GM10847 (cell line): ENCODE results near the gene DLX5.

Experiments
- POLR2A ChIP-seq: IDR thresholded peaks from 2 replicates; pipeline ENCODE4 v1.6.1; 2011; ENCODE audit not compliant: insufficient read length; ENCODE audit errors: extremely low read depth

DLX5 gene

GRCh38 chr7:97011536-97012364 is 12.9 kb downstream of the DLX5 start:
- no peak for TF ChIP-seq POLR2A

GRCh38 chr7:97011104-97011503 is 13.5 kb downstream of the DLX5 start:
- TF ChIP-seq POLR2A = no peak

- no peak for TF ChIP-seq POLR2A
These were observed 14.6 kb downstream of the DLX5 start for GRCh38 chr7:97009753-97010732.

GRCh38 chr7:97008275-97008917 is 16.2 kb downstream of the DLX5 start:
- no peak for TF ChIP-seq POLR2A

GRCh38 chr7:97007583-97007861 is 17.1 kb downstream of the DLX5 start:
- TF ChIP-seq POLR2A = no peak

GRCh38 chr7:97006816-97007582 is 17.6 kb downstream of the DLX5 start:
- TF ChIP-seq POLR2A = no peak

GRCh38 chr7:97006055-97006815 is 18.4 kb downstream of the DLX5 start:
- no peak for TF ChIP-seq POLR2A

GRCh38 chr7:97005183-97006054 is 19.2 kb downstream of the DLX5 start, which contains the start of gene DLX6:
DLX6 (plus strand) TSS chr7:97005553; CDS start chr7:97005978, 425 bp downstream.
- no peak for TF ChIP-seq POLR2A

- TF ChIP-seq POLR2A = no peak
These were observed 20.1 kb downstream of the DLX5 start for GRCh38 chr7:97004247-97005182.

- no peak for TF ChIP-seq POLR2A
These were observed 21.1 kb downstream of the DLX5 start for GRCh38 chr7:97003262-97004246.

GRCh38 chr7:97002555-97003261 is 21.9 kb downstream of the DLX5 start:
- no peak for TF ChIP-seq POLR2A
